Measurements from ENCODE around the gene LDLRAD3. TPM values are rescaled to one million over a fixed set of nuclear protein-coding genes. Genes with fewer than 3 reads are reported as not detected.

Gene LDLRAD3
- total and polyA plus RNA-seq, 12 donors = 5.4 to 16.7 (median 10.2) TPM

DNA sequence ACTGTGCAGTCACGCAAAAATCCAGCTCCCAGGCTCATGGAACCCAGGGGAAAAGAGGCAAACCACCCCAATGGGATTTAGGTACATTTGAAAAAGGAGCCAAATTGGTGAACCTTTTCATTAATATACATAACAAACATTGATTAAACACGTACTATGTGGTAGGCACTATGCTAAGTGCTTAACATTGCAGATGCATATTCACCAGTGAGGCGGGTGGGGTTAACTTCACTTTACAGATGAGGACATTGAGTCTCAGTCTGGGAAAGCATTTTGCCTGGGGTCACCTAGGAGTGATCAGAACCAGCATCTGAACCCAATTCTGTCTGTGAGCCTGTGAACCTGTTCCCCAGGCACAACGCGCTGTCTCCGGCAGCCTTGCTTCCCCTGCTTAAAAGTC is 199.0 kb downstream of the LDLRAD3 start:
- TF ChIP-seq, protein P1, sequence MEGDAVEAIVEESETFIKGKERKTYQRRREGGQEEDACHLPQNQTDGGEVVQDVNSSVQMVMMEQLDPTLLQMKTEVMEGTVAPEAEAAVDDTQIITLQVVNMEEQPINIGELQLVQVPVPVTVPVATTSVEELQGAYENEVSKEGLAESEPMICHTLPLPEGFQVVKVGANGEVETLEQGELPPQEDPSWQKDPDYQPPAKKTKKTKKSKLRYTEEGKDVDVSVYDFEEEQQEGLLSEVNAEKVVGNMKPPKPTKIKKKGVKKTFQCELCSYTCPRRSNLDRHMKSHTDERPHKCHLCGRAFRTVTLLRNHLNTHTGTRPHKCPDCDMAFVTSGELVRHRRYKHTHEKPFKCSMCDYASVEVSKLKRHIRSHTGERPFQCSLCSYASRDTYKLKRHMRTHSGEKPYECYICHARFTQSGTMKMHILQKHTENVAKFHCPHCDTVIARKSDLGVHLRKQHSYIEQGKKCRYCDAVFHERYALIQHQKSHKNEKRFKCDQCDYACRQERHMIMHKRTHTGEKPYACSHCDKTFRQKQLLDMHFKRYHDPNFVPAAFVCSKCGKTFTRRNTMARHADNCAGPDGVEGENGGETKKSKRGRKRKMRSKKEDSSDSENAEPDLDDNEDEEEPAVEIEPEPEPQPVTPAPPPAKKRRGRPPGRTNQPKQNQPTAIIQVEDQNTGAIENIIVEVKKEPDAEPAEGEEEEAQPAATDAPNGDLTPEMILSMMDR (IDR thresholded peaks at IDR 0.05) = no peak
- no peak for TF ChIP-seq POLR2A (IDR thresholded peaks at IDR 0.05)
- H3K36me3 ChIP-seq (replicated peaks in 1 of 2) = no peaks in the 10 kb centered on the region
- intact Hi-C loops (cut with DNase I) = no loop called here
- no peak overlapping the region for H3K4me3 ChIP-seq
- H3K4me1 ChIP-seq (replicated peaks in 1 of 2) = no peaks in the 10 kb centered on the region
- H3K27me3 ChIP-seq = no peaks in the 10 kb centered on the region
- DNase-seq = no peak
- H3K27ac ChIP-seq = no peak overlapping the region
- H3K9me3 ChIP-seq (replicated peaks in 1 of 3) = no peaks in the 10 kb centered on the region
- 92 to 99% (median 97%) methylated on average over 6 of the region's 6 CpGs for WGBS, 4 donors

DNA sequence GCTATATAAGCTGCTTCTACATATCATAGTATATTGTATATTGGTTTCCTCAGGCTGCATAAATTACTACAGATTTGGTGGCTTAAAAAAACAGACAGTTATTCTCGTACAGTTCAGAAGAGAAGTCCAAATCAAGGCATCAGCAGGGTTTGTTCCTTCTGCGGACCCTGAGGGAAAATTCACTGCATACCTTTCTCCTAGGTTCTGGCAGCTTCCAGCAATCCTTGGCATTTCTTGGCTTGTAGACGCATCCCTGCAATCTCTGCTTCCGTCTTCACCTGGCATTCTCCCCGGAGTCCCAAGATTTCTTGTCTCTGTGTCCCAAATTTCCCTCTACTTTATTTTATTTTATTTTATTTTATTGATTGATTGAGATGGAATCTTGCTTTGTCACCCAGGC is 202.6 kb downstream of the LDLRAD3 start:
- H3K36me3 ChIP-seq (replicated peaks in 1 of 2) = no peaks in the 10 kb centered on the region
- peaks cover 8 to 10% of the 10 kb centered on the region in 2 donors for H3K4me1 ChIP-seq (replicated peaks in 1 of 2)
- H3K4me3 ChIP-seq = no peak overlapping the region
- H3K9me3 ChIP-seq (replicated peaks in 1 of 3) = no peaks in the 10 kb centered on the region
- TF ChIP-seq, protein P1 (IDR thresholded peaks at IDR 0.05) = no peak
- no peak for TF ChIP-seq POLR2A (IDR thresholded peaks at IDR 0.05)
- no peak for DNase-seq
- no peaks in the 10 kb centered on the region for H3K27me3 ChIP-seq
- 94 to 97% (median 96%) methylated on average over 5 of the region's 5 CpGs for WGBS, 4 donors
- intact Hi-C loops (cut with DNase I) = no loop called here
- no peak overlapping the region for H3K27ac ChIP-seq

DNA sequence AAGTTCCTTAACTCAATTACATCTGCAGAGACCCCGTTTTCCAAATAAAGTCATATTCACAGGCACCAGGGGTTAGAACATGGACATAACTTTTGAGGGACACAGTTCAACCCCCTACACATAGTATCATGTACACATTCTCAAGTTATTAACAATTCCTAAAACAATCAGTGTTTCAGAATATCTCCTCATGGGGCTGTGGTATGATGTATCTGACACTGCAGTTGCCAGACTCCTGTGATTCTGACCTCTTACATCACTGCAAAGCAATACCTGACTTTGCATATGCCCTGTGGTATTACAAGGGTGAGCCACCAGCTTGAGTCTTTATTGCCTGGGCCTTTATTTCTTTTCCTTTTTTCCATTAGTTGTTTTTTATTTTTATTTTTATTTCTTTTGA is 203.6 kb downstream of the LDLRAD3 start:
- WGBS, 4 donors = 38 to 100% (median 49%) methylated on average over 1 of the region's 1 CpG
- Histone ChIP-seq H3K27ac (no peak overlapping the region), H3K4me1 (replicated peaks in 1 of 2) (peaks cover 8 to 10% of the 10 kb centered on the region in 2 donors), H3K36me3 (replicated peaks in 1 of 2) (no peaks in the 10 kb centered on the region), H3K4me3 (no peak overlapping the region), H3K9me3 (replicated peaks in 1 of 3) (no peaks in the 10 kb centered on the region), H3K27me3 (no peaks in the 10 kb centered on the region)
- intact Hi-C loops (cut with DNase I) = no loop called here
- no peak for DNase-seq
- no peak for TF ChIP-seq POLR2A (IDR thresholded peaks at IDR 0.05)
- TF ChIP-seq, protein P1 (IDR thresholded peaks at IDR 0.05) = no peak

DNA sequence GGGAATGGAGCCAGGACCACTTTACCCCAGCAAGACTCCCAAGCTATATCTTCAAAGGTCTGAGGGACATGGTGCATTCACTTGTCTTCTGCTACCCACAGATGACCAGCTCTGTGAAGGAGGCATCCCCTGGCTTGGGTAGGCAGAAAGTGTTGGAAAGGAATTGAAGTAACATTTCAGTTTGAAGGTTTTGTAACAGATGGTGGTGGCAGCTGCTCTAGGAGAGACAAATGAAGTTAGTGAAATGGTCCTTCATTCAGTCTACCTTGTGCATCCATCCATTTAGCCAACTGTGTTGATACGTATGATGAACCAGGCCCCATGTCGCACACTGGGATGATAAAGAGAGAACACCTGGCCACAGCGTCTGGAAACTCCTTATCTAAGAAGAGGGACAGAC is 204.8 kb downstream of the LDLRAD3 start:
- WGBS, 4 donors = 91 to 95% (median 93%) methylated on average over 3 of the region's 3 CpGs

More for the DNA sequence above, 204.8 kb downstream of the LDLRAD3 start:
- H3K9me3 ChIP-seq (replicated peaks in 1 of 3) = no peaks in the 10 kb centered on the region
- no peak for DNase-seq
- TF ChIP-seq, protein P1 (IDR thresholded peaks at IDR 0.05) = no peak
- no peak for TF ChIP-seq POLR2A (IDR thresholded peaks at IDR 0.05)
- peaks cover 8 to 10% of the 10 kb centered on the region in 2 donors for H3K4me1 ChIP-seq (replicated peaks in 1 of 2)
- H3K4me3 ChIP-seq = no peak overlapping the region
- intact Hi-C loops (cut with DNase I) = no loop called here
- H3K36me3 ChIP-seq (replicated peaks in 1 of 2) = no peaks in the 10 kb centered on the region
- no peaks in the 10 kb centered on the region for H3K27me3 ChIP-seq
- H3K27ac ChIP-seq = no peak overlapping the region

Measured in adrenal gland (tissue), 12 donors.